ENCODE measurements around the gene HOXB6. TPM values are rescaled to one million over a fixed set of nuclear protein-coding genes. Genes with fewer than 3 reads are reported as not detected.

Gene HOXB6
- total RNA-seq, 2 experiments from 2014 or later = not detected

DNA sequence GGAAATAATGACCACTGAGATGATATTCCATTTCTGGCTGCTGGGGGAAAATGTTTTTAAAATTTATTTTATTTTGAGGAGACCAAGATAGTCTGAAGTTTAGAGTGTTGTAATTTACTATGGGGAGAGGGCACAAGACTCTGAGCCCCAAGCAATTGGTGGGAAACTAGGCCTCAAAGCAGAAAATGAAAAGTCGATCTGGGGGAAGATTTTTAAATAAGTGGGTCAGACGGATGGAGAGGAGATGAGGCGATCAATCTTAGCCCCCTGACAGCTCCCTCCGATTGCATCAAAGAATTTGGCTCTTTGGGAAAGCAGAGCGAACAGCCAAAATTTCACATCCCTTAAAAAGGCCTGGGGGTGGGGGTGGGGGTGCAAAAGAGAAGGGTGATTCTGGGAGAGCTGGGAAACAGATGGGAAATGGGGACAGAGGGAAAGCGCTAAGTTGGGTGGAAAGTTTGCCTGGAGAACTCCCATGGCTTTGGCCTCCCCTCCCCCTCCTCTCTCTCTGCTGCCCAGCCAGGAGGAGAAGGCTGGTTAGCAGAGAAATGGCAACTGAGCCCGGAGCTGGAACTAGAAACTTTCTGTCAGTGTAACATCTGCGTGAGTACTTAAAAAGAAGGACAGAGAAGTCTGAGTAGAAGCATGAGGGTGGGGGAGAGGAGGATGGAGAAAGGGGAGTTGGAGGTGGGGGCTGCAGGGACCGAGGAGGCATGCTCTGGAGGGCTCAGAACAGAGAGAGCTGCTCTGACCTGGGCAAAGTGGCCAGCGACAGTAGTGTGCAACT is 58.5 kb downstream of the HOXB6 start:
- Mint-ChIP-seq H3K27ac (peak overlapping the region; percentile 62), H3K27me3 (peaks cover 1% of the 10 kb centered on the region), H3K4me3 (peak overlapping the region; percentile 43), H3K36me3 (ENCODE audit: low read depth) (peaks cover 9% of the 10 kb centered on the region), H3K4me1 (ENCODE audit: low read depth) (peaks cover 29% of the 10 kb centered on the region), H3K9me3 (no peaks in the 10 kb centered on the region)
- ATAC-seq (no peak), DNase-seq (no peak)
- TF ChIP-seq, protein P1, sequence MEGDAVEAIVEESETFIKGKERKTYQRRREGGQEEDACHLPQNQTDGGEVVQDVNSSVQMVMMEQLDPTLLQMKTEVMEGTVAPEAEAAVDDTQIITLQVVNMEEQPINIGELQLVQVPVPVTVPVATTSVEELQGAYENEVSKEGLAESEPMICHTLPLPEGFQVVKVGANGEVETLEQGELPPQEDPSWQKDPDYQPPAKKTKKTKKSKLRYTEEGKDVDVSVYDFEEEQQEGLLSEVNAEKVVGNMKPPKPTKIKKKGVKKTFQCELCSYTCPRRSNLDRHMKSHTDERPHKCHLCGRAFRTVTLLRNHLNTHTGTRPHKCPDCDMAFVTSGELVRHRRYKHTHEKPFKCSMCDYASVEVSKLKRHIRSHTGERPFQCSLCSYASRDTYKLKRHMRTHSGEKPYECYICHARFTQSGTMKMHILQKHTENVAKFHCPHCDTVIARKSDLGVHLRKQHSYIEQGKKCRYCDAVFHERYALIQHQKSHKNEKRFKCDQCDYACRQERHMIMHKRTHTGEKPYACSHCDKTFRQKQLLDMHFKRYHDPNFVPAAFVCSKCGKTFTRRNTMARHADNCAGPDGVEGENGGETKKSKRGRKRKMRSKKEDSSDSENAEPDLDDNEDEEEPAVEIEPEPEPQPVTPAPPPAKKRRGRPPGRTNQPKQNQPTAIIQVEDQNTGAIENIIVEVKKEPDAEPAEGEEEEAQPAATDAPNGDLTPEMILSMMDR (IDR thresholded peaks at IDR 0.05) = no peak
- CTCF ChIA-PET = interaction anchor here (0.6 to 1.8 kb wide), 9 partner anchors 8 to 211 kb away, joined by 3 to 6 read pairs (median 5); no protein-coding TSS in a partner anchor
- POLR2A ChIA-PET = interaction anchor here (0.7 to 1.4 kb wide), 4 partner anchors 9 to 130 kb away, joined by 3 to 4 read pairs (median 3); no protein-coding TSS in a partner anchor
- intact Hi-C loops (cut with micrococcal nuclease) = no loop called here

Small RNA genes lying within 50 kb of the gene (microRNA-seq; reads per million reads assigned to microRNA genes)
- gene MIR196A1 (ENCODE audit: borderline microRNAs expressed, borderline replicate concordance) = not detected

Other genes with a start within 250 kb of the HOXB6 start
- gene SKAP1, start 174.8 kb downstream of the HOXB6 start, total RNA-seq = 10 to 100 TPM; 73.9 to 81.3 TPM
- not detected for gene HOXB1, start 74.0 kb downstream of the HOXB6 start, total RNA-seq
- gene HOXB2, start 59.9 kb downstream of the HOXB6 start, total RNA-seq = 10 to 100 TPM; 12.6 to 13.0 TPM
- gene HOXB4, start 26.6 kb downstream of the HOXB6 start, total RNA-seq = 1 to 10 TPM; 1.7 to 2.0 TPM
- gene HOXB3, start 14.7 kb downstream of the HOXB6 start, total RNA-seq = 1 to 10 TPM; 1.4 to 2.0 TPM
- not detected for gene HOXB5, start 11.2 kb downstream of the HOXB6 start, total RNA-seq
- 1 to 10 TPM in 1 of 2 experiments, under 1 TPM in 1; 0.50 to 1.0 TPM for gene HOXB7, start 6.0 kb upstream of the HOXB6 start, total RNA-seq
- gene HOXB8, start 10.3 kb upstream of the HOXB6 start, total RNA-seq = not detected
- 1 to 10 TPM; 6.9 to 7.0 TPM for gene HOXB9, start 21.4 kb upstream of the HOXB6 start, total RNA-seq
- not detected for gene PRAC1, start 117.5 kb upstream of the HOXB6 start, total RNA-seq
- gene PRAC2, start 118.2 kb upstream of the HOXB6 start, total RNA-seq = not detected
- gene HOXB13, start 123.8 kb upstream of the HOXB6 start, total RNA-seq = not detected
- not detected for gene TTLL6, start 212.2 kb upstream of the HOXB6 start, total RNA-seq
- gene CALCOCO2, start 226.0 kb upstream of the HOXB6 start, total RNA-seq = 10 to 100 TPM; 69.2 to 73.1 TPM

All from activated CD8-positive, alpha-beta T cell treated with anti-CD3 and anti-CD28 coated beads for 36 hours (primary cell).